Nephron progenitor cell (in vitro differentiated cells): ENCODE results near the gene PPARA.
A peak's percentile ranks its signal among the peaks of the same experiment; 100 is the strongest.

Source experiments
- DNase-seq: peaks from one replicate; pipeline ENCODE4 v3.0.0; 2021
- H3K27ac Mint-ChIP-seq: 2 replicates; pipeline ENCODE4 v1.8.0; 2021; ENCODE audit warnings: mild to moderate bottlenecking, moderate library complexity, mixed read lengths
- H3K27me3 Mint-ChIP-seq: 2 replicates; pipeline ENCODE4 v1.8.0; 2021; ENCODE audit warnings: mild to moderate bottlenecking, low read depth, mixed read lengths; ENCODE audit not compliant: poor library complexity
- H3K36me3 Mint-ChIP-seq: 2 replicates; pipeline ENCODE4 v1.8.0; 2021; ENCODE audit warnings: low read depth, mixed read lengths
- H3K4me1 Mint-ChIP-seq: 2 replicates; pipeline ENCODE4 v1.8.0; 2021; ENCODE audit warnings: mixed read lengths
- H3K4me3 Mint-ChIP-seq: 2 replicates; pipeline ENCODE4 v1.8.0; 2021; ENCODE audit warnings: mild to moderate bottlenecking, moderate library complexity, mixed read lengths
- H3K9me3 Mint-ChIP-seq: 2 replicates; pipeline ENCODE4 v1.8.0; 2021; ENCODE audit warnings: mild to moderate bottlenecking, moderate library complexity, mixed read lengths
- CTCF ChIP-seq: fragments of 200-600 bp; sonication (generic); IDR thresholded peaks from 2 replicates; pipeline ENCODE4 v1.5.0; 2021; ENCODE audit warnings: antibody characterized with exemption

Gene PPARA

GRCh38 chr22:46180370-46181137, 30.2 kb downstream of the PPARA start:
- peaks cover 28% of the 10 kb centered on the region for H3K27me3 Mint-ChIP-seq
- no peak for TF ChIP-seq CTCF
- no peak overlapping the region for H3K27ac Mint-ChIP-seq
- peaks cover 44% of the 10 kb centered on the region for H3K36me3 Mint-ChIP-seq
- H3K4me3 Mint-ChIP-seq, result no peak overlapping the region
- H3K9me3 Mint-ChIP-seq, result peaks cover 47% of the 10 kb centered on the region
- H3K4me1 Mint-ChIP-seq, result no peaks in the 10 kb centered on the region
- no peak for DNase-seq

- no peak for TF ChIP-seq CTCF
- Mint-ChIP-seq H3K9me3 (peaks cover 41% of the 10 kb centered on the region), H3K27me3 (peaks cover 31% of the 10 kb centered on the region), H3K4me3 (no peak overlapping the region), H3K4me1 (no peaks in the 10 kb centered on the region), H3K36me3 (peaks cover 44% of the 10 kb centered on the region), H3K27ac (peak overlapping the region; percentile 91)
- no peak for DNase-seq
Measured at GRCh38 chr22:46183733-46184132, 33.4 kb downstream of the PPARA start.

GRCh38 chr22:46185283-46185682, 35.0 kb downstream of the PPARA start:
- Mint-ChIP-seq H3K9me3 (peaks cover 27% of the 10 kb centered on the region), H3K4me1 (no peaks in the 10 kb centered on the region), H3K27ac (no peak overlapping the region), H3K27me3 (peaks cover 31% of the 10 kb centered on the region), H3K36me3 (peaks cover 33% of the 10 kb centered on the region), H3K4me3 (no peak overlapping the region)
- no peak for DNase-seq
- TF ChIP-seq CTCF, result no peak

GRCh38 chr22:46187862-46188261, 37.5 kb downstream of the PPARA start:
- no peak for TF ChIP-seq CTCF
- Mint-ChIP-seq H3K4me3 (no peak overlapping the region), H3K9me3 (peaks cover 8% of the 10 kb centered on the region), H3K36me3 (peaks cover 17% of the 10 kb centered on the region), H3K4me1 (no peaks in the 10 kb centered on the region), H3K27me3 (peaks cover 32% of the 10 kb centered on the region), H3K27ac (no peak overlapping the region)
- no peak for DNase-seq

- no peak overlapping the region for H3K4me3 Mint-ChIP-seq
- H3K9me3 Mint-ChIP-seq, result no peaks in the 10 kb centered on the region
- H3K4me1 Mint-ChIP-seq, result no peaks in the 10 kb centered on the region
- DNase-seq, result no peak
- no peak for TF ChIP-seq CTCF
- H3K27me3 Mint-ChIP-seq, result peaks cover 14% of the 10 kb centered on the region
- H3K27ac Mint-ChIP-seq, result no peak overlapping the region
- H3K36me3 Mint-ChIP-seq, result no peaks in the 10 kb centered on the region
Measured at GRCh38 chr22:46192210-46192993, 42.1 kb downstream of the PPARA start.
